NCI-H526 treated with DMSO at 0.1 percent for 48 hours (cell line): ENCODE measurements around the gene CADM3.

ENCODE experiments used
- DNase-seq: peaks from one replicate; lab custom pipeline; 2025; lab: John Stamatoyannopoulos, UW

The CADM3 gene

DNA sequence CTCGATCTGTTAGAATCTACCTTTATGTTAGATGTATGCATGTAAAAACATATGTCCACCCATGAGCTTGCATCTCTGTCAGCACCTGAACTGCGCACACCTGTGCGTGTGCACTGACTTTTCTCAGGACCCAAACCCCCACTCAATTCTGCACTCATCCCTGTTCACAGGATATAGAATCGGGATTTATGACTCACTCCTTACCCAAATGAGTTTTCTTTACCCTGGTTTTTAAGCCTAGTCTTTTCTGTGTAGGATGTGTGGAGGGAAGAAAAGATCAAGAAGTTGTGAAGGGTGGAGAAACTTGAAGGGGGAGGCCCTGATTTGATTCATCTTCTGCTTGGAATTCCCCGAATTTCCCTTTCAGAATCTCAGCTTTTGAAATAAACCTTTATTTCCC, 35.7 kb downstream of the CADM3 start:
- DNase-seq: no peak

GRCh38 chr1:159207774-159208173, 36.4 kb downstream of the CADM3 start:
- no peak for DNase-seq

DNA sequence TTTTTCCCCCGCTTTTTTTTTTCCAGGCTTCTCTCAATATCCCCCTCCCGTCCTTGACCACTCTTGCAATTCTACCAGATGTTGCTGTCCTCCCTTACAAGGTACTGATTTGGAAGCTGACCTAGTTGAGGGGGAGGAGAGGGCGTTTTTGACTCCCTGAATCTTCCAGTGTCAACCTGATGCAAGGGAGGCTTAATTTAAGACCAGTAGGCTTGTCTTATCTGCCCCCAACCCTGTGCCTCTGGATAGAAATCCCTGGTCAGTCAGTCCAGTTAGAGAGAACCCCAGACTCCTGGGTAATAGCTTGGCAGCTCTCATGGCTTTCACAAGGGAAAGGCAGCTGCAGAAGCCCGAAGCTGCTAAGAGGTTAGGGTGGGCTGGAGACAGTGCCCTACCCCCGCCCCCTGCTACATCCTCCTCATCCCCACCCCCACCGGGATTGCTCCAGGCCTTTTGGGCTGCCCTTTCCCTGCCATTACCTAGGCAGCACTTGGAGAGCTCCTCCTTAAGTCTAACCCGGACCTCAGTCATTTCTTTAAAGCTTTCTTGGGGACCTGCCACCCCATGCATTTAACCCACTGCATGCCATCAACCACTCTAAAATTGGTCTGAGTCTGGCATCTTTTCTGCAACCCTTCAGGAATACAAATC, 36.9 kb downstream of the CADM3 start:
- DNase-seq: no peak

GRCh38 chr1:159209061-159209460, 37.6 kb downstream of the CADM3 start:
- DNase-seq: peak; percentile 38

GRCh38 chr1:159211331-159212136, 40.1 kb downstream of the CADM3 start:
- peak; percentile 63 for DNase-seq

DNA sequence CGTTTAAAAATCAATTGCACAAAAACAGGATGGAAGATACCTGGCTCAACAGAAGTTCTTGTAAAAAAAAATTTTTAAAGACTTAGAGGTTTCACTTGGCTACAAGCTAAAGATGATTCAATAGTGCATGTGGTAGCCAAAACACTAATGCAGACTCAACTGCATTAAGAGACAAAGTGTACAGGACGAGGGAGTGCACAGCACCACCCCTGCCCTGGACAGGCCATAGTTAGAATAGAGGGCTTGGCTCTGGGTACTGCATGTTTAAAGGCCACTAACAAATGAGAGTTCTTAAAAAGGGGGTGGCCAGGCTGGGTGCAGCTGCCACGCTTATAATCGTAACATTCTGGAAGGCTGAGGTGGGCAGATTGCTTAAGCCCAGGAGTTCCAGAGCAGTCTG, 41.2 kb downstream of the CADM3 start:
- DNase-seq: no peak

DNA sequence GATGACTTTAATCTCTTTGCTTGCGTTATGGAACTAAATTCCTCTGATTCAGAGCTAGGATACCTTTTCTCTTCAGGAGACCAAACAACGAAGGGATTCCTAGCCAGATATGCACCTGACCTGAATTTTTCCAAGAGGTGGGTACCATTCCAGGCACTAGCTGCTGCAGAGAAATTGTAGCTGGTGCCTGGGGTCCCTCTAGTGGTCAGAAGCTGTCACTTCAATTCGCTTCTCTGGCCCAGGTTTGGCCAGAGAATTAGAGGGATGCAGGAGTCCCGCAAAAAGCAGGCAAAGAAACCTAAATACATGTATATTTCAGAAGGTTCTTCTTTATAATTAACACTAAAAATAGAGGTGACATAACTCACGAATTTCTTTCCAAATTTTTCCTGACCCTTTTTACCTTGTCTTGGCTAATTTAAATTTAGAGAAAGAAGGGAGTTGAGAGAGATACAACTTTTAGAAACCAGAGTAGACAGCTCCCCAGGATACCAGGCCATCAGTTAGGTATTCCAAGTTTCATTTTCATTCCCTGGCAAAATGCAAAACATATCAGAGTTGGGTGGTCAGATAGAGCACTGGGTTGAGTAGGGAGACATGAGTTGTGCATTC, 42.8 kb downstream of the CADM3 start:
- peak; percentile 82 for DNase-seq

DNA sequence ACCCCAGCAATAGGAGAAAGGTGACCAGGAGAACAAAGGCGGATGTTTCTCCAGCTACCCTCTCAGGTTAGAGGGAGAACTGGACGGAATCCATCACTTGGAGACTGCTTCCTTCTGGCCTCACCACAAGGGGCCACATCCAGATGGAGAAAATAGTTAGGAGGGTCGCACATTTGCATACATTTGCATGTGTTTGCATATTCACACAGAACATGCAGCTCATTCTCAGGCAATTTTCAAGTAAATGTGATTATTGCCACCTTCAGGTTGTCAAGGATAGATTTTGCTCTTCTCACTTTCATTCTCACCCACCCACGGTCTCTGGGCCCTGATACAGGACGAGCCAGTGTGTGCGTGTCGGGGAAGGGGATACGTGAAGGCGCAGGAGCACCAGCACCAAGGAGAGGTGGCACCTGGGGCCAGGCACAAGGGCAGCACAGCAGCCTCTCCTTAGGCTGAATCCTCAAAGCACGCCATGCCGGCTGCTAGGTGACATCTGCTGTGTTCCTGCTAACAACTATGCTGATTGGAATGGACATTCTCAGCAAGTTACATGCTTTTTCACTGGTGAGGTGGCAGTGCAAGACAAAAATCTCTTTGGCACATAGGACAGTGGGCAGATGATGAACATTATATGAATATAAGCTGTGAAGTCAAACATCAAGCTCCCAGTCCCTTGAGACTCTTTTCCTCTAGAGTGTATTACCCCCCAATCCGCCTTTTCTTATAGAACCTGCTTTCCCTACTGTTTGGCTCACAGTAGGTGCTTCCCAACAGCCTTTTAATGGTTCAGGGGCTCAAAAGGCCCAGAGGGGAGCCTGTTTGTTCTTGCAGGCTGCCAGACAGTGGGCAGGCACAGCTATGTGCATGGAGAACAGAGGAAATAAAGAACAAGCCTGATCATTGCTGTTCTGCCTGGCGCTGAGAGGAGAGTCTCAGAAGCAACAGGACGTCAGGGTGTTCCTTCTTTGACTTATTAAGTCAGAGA, 47.5 kb downstream of the CADM3 start:
- peak; percentile 53 for DNase-seq

- DNase-seq: no peak
Measured at GRCh38 chr1:159222075-159222865, 50.9 kb downstream of the CADM3 start.

GRCh38 chr1:159223004-159223403, 51.6 kb downstream of the CADM3 start:
- peak; percentile 40 for DNase-seq

- DNase-seq: peak; percentile 87
Measured at GRCh38 chr1:159228554-159228953, 57.1 kb downstream of the CADM3 start.

DNA sequence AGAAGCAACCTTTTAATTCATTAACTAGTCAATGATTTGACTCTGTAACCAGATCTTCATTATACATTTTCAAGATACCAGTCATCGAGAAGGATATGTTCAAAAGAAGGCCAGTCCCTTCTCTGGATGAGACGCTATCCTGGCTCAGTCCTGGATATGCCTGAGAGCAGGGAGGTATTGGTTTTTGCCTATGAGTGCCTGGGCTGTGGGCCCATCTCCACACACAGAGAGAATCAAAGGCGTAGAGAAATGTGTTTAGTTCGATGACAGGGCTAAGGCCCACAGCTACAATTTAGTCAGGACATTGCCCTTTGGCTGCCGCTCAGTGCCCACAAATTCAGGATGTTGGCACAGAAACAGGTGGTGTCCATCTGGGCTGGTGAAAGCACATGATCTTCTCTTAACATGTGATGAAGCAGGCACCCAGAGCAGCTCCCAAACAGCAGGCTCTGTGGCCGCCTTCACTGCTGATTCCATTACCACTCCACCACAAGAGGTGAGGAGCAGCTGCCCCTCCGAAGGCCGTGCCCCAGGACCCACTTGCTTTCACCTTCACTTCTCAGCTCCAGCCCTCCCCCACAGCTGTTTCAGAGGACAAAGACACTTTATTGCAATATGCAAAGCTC, 58.0 kb downstream of the CADM3 start:
- peak; percentile 93 for DNase-seq

DNA sequence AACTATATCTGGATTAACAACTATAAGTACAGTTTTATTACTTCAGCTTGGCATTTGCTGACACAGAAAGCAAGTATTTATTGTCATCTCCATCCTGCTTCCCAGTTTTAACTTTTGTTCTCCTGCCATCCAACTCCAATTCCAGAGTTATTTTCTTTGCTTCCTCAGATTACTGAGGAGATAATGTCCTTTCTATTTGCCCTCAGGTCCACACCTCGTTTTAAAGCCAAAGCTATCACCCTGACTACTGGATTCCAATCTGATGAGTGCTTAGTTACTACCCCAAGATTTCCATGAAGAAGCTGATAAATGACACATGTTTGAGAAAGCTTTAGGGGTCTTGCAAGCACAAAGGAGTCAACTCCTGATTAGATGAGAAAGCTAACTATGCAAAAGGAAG, 58.5 kb downstream of the CADM3 start:
- peak; percentile 100 for DNase-seq

- DNase-seq: no peak
Measured at GRCh38 chr1:159239551-159240220, 68.3 kb downstream of the CADM3 start.

GRCh38 chr1:159247266-159247665, 75.9 kb downstream of the CADM3 start:
- no peak for DNase-seq

DNA sequence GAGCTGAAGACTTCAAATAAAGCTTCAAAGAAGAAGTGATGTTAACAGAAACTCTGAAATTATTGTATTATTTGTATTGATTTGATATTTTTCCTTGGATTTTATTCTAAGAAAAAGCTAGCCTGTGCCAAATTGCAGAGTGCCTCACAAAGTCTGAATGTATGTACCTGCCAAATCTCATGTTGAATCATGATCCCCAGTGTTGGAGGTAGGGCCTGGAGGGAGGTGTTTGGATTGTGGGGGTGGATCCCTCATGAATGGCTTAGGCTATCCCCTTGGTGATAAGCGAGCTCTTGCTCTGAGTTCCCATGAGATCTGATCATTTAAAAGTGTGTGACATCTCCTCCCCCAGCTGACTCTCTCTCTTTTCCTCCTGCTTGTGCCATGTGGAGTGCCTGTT, 76.9 kb downstream of the CADM3 start:
- no peak for DNase-seq

GRCh38 chr1:159250638-159251216, 79.3 kb downstream of the CADM3 start:
- peak; percentile 28 for DNase-seq
